KBM-7 (cell line): ENCODE data around the gene CDH4.

Experiments
- DNase-seq: peaks from one replicate; pipeline ENCODE4 v3.0.0-alpha.2; 2015
- in situ Hi-C: fragments of 300-500 bp; cut with MboI; formaldehyde crosslinking; loops from 2 replicates; pipeline ENCODE4 v1.14.3; 2020; ENCODE audit warnings: low sequenced_read_pairs, low pct_unique_long_range_greater_than_20kb, mixed read lengths

The CDH4 gene

DNA sequence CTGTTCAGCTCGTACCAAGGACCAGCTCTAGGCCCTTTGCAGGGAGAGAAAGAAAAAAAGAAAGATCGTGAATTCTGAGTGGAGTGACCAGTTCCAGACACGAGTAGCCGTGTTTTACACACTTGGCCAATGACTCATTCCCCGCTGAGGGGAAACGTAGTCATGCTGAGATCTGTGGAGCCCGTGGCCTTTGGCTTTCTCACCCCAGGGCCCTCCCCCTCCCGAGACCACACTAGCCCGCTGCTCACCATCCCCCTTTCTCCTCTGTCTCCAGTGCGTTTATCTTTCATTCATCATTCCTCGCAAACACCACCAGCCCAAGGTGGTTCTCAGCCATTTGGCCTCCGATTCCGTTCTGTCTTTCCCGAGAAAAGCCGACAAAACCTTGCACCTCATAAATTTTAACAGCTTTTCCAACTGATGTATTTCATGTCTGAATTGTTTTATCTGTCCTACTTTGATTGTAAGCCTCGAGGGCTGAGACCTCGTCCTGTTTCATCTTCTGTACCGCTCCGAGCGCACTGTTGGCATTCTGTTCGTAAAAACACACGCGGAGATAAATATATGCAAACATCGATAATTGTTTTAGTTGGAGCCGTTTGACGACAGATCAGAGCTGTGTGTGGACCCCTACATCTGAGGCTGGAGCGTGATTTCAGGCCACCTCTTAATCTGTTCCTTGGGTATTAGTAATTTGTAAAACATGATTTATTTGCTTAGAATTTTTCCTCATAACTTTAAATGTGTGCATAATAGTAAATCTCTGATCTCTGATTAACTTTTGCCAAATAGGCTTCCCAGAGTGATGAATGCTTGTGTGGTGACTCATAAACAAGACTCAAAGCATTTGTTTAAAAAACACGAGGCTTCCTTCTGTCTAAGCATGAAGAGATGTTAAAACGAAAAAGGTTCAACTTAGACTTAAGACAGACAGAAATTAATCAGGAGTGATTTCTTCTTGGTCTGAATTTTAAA is 336.6 kb downstream of the CDH4 start:
- DNase-seq = no peak
- in situ Hi-C loops = no loop called here

DNA sequence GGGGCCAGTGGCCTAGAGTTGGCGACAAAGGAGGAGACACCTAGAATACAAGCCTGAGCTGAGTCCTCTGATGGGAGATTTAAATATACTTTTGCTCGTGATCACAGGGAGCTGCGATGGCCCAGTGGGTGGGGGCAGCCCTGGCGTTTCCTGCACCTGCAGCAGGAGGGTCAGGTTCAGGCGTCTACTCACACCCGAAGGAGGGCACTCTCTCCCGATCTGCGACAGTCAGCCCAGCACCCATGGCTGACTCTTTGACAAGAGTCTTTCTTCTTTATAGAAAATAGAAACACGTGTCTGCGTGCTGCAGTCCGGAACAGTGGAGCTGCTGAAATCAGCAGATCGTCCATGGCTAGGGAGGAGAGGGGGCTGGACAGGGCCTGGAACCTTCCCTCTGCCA is 338.2 kb downstream of the CDH4 start:
- in situ Hi-C loops = no loop called here

DNA sequence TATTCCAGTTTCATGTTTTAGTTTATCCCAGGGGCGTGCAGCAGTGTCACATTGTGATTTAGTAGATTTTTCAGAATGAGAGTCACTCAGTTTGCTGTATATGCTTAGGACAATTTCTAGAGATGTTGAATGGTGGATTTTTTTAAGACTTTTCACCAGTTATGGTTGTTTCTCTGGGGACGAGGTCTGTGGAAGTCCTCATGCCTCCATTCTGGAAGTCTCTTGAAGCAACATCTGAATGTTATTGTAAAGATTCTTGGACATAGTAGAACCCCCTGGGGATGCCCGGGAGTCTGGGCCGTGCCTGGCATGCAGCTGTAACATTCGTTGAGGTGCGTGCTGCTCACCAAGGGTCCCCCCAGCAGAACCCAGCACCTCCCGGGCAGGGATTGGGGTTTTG is 341.5 kb downstream of the CDH4 start:
- DNase-seq = no peak

More for the DNA sequence above, 338.2 kb downstream of the CDH4 start:
- no peak for DNase-seq

DNA sequence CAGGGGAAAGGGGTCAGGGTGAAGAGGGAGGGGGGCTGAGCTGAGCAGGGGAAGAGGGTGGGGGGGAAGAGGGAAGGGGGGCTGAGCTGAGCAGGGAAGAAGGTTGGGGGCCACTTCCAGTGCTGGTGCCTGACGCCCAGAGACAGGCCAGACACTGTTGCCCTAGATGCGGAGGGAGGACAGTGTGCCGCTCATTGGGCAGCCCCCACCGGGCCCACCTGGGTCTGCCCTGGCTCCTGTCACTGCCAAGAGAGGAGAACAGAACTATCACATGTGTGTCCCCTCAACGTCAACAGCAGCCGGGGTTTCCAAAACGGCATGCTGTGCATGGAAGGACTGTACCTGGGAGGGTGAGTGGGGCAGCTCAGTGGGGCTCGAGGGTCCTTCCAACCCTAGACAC is 342.1 kb downstream of the CDH4 start:
- in situ Hi-C loops = no loop called here
- DNase-seq = no peak

More for the DNA sequence above, 341.5 kb downstream of the CDH4 start:
- in situ Hi-C loops = no loop called here

DNA sequence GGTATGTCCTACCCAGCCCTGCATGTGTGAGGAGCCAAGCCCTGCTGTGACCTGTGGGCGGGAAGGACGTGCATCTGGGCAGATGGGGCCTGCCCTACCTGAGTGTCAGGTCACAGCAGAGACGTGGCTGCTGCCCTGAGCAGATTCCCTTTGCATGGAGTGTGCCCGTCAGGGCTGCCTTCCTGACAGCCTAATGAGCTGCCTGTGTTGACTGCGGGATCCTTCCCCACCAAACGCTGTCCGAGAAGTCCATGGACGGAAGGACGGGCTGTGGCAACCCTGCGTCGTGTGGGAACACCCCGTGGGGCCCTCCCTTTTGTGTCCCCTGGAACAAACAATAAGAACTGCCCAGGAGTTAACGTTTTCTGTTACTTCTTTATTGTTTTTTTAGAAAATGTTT is 343.2 kb downstream of the CDH4 start:
- DNase-seq = no peak
- in situ Hi-C loops = no loop called here

DNA sequence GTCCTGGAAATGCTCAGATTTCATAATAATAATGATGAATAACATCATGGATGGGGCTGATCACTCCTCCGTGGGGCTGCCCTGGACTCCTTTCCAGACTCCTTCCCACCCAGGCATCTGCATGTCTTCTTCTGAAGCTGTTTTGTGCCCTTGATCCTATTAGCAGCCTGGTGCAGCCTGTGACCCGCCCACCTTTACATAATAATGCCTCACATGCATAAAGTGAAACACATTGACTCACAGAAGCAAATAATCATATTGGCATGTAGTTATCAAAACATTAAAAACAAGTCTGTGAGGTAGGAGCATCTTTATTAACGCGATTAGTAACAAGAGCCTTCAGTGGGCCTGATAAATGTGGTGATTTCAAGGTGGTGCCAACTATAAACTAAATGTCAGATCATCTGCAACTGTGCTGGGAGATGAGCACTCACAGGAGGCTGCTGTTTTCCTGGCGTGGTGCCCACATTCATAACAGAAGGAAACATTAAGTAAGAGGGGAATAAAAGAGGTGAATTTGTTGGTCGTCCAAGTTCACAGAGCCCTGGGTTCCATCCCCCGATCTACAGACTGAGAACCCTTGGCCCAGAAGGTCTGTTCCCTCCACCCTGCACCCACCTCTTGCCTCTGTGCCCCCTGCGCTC is 344.7 kb downstream of the CDH4 start:
- in situ Hi-C loops = no loop called here
- DNase-seq = no peak

DNA sequence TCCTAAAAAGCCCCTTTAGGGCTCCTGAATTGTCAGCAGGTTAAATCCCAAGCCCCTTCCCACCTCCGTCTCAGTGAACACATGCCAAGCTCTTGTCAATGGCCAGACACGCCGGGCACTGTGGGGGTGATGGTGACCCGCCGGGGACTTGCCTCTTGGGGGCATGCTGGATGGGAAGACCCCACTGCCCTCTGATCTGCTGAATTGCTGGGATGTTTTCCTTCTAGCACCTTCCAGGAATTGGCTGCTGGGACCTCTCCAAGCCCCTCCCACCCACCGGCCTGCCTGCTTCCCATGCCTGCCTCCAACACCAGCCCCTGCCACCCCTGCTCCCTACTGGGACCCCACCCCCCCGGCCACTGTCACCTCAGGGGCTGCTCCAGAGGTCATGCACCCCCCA is 345.9 kb downstream of the CDH4 start:
- in situ Hi-C loops = no loop called here
- DNase-seq = no peak

DNA sequence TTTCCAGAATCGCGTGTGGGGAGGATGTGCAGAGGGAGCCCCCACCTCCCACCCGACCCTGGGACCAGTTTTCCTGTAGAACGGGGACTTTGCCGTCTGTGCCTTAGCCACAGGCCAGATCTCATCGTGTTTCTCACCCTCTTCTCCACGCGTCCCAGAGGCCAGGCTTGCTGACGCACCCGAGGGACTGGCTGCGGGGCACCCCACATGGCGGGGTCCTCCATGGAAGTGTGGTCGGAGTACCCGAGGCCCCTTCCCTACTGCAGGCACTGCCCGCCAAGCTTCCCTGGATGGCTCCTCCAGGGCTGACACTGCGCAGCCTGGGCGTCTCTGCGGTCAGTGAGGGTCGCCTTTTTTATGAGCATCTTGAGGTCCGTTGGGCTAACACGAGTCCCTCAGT is 346.5 kb downstream of the CDH4 start:
- no peak for DNase-seq
- in situ Hi-C loops = no loop called here

DNA sequence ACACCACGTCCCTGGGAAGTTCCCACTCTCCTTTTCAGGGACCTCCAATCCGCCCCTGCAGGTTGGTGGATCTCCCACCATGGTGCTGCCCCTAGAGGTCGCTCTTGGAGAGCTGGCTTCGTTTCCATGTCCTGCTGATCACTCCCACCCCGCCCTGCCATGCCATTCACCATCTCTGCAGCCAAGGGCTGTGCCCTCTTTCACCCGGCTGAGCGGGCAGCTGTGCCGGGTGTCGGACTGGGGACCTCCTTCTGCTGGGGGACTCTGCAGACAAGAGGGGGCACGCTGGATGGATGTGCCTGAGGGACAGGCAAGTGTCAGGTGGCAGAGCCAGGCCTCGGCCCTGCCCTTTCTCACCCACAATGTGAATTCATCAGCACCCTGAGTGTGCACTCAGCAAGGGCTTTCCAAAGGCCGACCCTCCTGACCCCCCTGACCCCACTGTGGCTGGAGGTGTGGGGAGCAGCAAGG is 347.0 kb downstream of the CDH4 start:
- DNase-seq = no peak
- in situ Hi-C loops = no loop called here

DNA sequence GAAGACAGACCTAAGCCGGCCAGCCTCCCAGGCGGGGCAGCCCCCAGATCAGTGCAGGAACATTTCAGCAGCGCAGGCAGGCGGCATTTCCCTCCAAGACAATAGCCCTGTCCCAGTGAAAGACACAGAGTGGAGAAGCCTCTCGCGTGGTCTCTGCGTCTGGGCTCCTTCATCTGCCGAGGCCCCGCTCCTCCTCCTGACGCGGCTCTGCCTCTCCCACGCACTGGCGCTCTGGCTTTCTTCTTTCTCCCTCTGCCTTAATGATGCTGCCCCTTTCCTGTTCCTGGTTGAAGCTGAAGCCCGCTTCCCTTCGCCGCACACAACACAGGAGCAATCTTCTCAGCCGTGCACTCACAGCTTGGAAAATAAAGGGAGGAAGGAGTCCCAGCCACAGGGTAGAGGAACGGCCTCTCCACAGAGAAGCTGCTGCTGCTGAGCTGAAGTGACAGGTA is 347.5 kb downstream of the CDH4 start:
- in situ Hi-C loops = no loop called here
- no peak for DNase-seq

DNA sequence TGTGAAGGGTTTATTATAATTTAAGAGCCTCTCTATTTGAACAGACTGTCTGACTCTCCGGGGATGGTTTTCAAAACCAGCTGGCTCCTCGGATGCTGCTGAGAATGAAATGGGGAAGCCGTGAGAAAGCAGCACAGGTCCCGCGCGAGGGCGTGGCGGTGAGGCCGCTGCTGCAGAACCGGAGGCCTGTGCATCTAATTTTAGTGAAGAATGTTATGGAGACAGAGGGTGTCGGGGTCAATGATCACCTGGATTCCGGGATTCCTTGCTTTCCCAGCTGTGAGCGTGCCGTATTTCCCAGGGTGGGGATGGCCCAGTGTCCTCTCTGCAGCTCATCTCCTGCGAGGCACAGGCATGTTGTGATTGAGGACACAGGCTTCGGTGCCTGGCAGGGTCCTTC is 348.0 kb downstream of the CDH4 start:
- no peak for DNase-seq
- in situ Hi-C loops = no loop called here

DNA sequence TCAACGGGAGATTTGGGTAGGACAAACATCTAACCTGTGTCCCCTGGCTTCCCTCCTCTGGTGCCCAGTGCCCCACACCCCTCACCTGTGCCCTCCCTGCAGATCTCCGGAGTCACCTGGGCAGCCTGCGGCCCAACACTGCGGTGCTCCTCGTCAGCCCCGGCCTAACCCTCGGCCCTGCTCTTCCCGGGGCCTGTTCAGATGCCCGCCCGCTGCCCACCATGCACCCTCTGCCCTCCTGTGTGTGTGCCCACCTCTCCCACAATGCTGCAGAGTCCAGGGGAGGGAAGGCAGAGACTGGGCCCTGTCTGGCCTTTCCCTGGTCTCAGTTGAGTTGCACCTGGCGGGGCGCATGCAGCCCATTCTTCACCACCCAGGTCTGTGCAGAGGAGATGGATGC is 349.3 kb downstream of the CDH4 start:
- no peak for DNase-seq
- in situ Hi-C loops = no loop called here

DNA sequence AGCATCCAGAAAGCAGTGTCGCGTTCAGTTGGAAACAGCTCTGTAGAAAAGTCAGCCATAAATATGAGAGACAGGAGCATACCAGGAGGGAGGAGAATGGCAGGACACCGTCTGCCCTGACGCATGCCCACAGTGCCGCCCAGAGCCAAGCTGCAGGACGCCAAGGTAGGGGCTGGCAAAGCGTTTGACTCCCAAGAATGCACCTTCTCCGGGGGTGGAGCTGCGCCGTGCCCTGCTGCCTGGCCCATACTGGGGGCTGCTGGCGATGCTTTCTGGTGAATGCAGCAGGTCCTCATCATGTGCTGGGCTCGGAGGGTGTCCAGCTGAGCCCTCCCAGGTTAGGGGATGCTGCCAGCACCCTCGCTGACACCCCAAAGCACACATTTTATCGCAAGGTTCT is 349.8 kb downstream of the CDH4 start:
- in situ Hi-C loops = no loop called here

DNA sequence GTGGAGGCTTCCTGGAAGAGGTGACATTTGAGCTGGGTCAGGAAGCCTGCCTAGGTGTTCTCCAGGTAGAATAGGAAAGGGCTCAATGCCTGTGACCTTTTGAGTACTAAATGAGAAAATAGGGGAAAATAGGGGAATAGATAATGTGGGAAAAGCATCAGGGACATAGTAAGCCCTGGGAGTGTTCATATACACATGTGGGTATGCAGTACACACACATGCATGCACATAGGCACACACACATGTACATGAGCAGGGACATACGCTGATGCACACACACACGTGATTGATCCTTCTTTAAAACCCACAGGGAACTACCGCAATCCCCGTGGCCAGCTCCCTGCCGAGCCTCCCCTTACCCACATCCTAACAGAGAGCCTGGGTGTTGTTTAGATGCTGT is 351.7 kb downstream of the CDH4 start:
- in situ Hi-C loops = no loop called here

More for the DNA sequence above, 349.8 kb downstream of the CDH4 start:
- no peak for DNase-seq

DNA sequence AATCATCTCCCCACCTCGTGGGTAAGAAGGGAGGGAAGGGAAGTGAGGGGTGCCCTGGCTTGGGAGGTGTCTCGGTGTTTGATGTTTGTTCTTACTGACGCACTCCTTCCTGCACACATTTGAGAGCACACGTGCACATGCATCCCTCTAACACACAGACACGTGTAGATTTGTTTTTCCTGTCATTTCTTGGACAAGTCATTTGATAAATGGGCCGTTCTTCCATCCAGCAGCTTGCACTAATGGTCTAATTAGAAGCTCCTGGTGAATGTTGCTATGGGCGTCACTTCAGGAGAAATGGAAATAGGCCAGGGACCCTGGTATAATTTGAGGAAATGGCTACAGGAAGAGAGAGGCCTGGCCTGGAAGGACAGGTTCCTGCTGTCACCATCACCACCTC is 352.5 kb downstream of the CDH4 start:
- no peak for DNase-seq
- in situ Hi-C loops = no loop called here

More for the DNA sequence above, 351.7 kb downstream of the CDH4 start:
- DNase-seq = no peak

DNA sequence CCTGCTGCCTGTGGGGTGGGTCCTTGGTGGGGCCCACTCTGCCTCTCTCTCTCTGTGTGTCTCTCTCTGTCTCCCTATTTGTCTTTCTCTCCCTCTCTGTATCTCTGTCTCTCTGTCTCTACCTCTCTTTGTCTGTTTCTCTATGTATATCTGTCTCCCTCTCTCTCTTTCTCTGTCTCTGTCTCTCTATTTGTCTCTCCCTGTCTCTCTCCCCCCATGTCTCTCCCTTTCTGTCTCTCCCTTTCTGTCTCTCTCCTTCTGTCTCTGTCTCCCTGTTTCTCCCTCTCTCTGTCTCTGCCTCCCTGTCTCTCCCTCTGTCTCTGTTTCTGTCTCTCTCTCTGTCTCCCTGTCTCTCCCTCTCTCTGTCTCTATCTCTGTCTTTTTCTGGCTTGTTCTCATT is 353.2 kb downstream of the CDH4 start:
- in situ Hi-C loops = no loop called here
- no peak for DNase-seq

DNA sequence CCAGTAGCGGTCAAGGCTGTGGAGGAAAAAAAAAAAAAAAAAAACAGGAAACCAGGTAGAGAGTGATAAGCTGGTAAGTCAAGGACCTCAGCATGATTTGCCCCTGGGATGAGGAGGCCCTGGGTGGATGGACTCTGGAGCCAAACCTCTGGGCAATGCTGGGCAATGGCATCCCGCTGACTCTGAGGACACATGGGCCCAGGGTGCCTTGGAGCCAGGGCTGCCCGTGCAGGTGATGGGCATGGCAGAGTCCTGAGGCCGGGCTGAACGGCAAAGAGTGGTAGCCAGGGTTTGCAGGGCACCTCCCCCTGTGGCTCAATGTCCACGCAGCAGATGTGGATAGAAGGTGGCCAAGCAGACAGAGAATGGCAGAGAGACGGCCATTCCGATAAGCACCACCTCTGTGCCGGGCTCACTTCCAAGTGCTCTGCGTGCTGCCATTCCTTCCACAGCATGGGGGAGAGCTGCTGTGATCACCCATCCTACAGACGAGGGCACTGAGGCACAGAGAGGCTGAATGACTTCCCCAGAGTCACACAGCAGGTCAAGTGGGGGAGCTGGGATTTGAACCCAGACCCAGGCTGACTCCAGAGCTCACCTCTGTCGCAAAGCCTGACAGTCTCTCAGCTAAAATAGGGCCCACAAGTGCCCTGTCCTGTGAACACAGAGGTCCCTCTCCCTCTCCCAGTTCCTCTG is 353.9 kb downstream of the CDH4 start:
- DNase-seq = no peak
- in situ Hi-C loops = no loop called here

DNA sequence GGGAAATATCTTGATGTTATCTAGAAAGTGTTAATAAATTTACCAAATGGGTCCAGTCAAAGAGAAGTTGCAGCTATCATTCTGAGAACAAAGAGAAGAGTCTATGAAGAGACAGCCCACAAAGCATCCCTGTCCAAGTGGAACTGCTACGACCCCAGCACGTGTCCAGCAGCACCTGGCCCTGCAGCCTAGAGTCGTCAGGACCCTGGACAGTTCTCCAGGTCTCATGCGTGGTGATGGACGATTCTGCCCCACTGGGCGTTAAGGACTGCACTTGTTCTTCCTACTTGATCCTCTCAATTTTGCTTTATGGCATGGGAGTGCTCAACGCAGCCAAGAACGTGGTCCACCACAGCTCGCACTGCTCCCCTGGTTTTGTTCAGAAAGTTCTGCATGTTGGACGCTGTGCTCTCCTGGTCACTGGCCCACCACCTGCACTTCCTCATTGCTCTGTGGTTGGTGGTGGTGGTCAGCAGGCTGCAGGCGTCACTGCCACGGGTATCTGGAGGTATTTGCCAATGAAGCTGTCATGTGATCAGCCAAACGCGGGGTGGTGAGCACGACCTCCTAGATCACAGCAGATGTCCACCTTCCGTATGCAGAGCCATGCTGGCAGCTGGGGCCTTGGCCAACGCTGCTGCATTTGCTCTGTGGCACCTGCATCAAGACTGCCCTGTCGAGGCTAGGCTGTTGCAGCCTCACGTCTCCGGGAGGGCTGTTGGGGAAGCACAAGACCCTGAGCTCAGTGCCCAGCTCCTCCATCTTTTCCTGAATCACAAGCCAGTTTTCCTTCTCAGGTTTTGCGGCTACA is 356.4 kb downstream of the CDH4 start:
- DNase-seq = peak; percentile 0
- in situ Hi-C loops = no loop called here

DNA sequence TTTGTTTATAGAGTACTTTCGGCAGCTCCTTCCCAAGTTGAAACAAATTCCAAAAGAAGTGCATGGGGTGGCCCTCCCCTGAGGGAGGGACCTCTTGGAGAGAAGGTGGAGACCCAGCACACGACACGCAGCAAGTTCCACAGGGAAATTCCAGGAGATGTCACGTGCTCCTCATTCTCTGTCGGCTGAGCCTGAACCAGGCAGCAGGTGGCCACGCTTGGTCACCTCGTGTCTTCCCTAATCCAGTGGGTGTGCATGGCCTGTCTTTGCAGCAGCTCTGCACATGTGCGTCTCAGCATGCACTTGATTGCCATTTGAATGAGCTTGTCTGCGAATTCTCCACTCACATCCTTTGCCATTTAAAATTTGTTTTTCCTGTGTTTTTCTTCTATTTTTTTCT is 357.4 kb downstream of the CDH4 start:
- in situ Hi-C loops = no loop called here
- DNase-seq = no peak
